NOMO-1 treated with dmso at 0.1 percent for 144 hours (cell line): ENCODE measurements around the gene OR5H2.

ENCODE experiments used
- DNase-seq: peaks from one replicate; lab custom pipeline; 2025; ENCODE audit not compliant: unreplicated experiment; lab: John Stamatoyannopoulos, UW

OR5H2 gene

DNA sequence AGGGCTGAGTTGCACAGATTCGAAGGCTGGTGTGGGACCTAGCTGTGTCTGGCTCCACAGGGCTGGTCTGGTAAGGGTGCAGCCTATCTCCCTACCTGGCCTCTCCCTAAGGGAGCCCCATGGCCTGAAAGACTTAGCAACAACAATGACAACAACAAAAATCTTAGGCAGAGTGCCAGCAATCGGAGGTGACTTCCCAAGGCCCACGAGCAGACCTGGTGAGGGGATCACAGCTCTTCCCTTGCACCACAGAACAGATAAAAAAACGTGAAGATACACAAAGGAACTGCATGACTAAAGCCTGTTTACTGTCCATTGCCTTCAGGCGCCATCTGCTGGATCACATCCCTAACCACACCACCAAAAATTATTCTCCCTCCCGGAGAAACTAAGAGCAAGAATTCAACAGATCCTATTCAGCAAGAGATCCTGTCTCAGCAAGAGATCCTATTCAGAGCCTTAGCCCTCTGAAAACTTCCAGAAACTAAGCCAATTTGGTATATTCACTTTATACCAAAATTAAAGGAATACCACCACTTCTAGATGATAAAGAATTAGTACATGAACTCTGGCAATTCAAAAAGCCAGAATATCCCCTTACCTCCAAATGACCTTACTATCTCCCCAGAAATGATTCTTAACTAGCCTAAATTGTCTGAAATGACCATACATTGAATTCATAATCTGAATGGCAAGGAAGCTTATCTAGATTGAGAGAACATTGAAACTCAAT is 47.3 kb downstream of the OR5H2 start:
- no peak for DNase-seq

DNA sequence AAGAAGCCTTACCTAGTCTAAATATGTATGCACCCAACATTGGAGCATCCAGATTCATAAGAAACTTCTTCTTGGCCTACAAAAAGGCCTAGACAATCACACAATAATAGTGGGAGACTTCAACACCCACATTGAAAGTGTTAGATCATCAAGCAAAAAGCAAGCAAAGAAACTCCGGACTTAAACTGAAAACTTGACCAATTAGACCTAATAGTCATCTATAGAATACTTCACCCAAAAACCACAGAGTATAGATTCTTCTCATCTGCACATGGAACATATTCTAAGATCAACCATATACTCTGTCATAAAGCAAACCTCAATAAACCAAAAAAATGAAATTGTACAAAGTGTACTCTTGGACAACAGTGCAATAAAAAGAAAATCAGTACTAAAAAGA is 49.0 kb downstream of the OR5H2 start:
- DNase-seq = no peak
